K562 (cell line): ENCODE results near the gene ARHGEF18. TPM values are rescaled to one million over a fixed set of nuclear protein-coding genes. Genes with fewer than 3 reads are reported as not detected.

Source experiments
- ATAC-seq: fragments of 200-7000 bp; cut with Tn5 transposase; 3 replicates; pipeline ENCODE4 v1.9.1; 2020; ENCODE audit warnings: moderate library complexity
- BruUV-seq: library from RNA; stranded (reverse); fragments of 400-500 nt; replicated peaks from 2 replicates; lab custom pipeline; 2021; lab: Mats Ljungman, UMichigan
- CTCF ChIA-PET: fragments of 300-600 bp; formaldehyde crosslinking; extraction: SDS; loops from one replicate; lab custom pipeline; 2021; ENCODE audit warnings: low intra/inter-chr PET ratio; lab: Yijun Ruan, JAX
- POLR2A ChIA-PET: fragments of 300-600, 350-650 bp; sonication (Branson Sonifier 250); formaldehyde crosslinking; extraction: SDS; loops from one replicate; lab custom pipeline; 2021; ENCODE audit warnings: antibody characterized with exemption, inconsistent platforms; lab: Yijun Ruan, JAX
- DNase-seq, 4 experiments: peaks; one replicate each; pipeline versions ENCODE4 v3.0.0 to v3.0.0-alpha.2; 2011 to 2018; ENCODE audit warnings: low spot score in 3 of 4, mixed read lengths in 3 of 4; ENCODE audit errors: extremely low read depth in 1 of 4
- FAIRE-seq: peaks from 2 replicates; lab custom pipeline; 2011; peaks lifted over from hg19 to GRCh38; lab: Jason Lieb, UNC
- H2AFZ ChIP-seq: 2 replicates; pipeline ENCODE4 v1.6.0; 2011; ENCODE audit warnings: low read depth, low read length, control low read depth, inconsistent platforms
- H3K27ac ChIP-seq: fragments of 200-600 bp; 3 replicates; pipeline ENCODE4 v1.8.0; 2011; ENCODE audit warnings: low read depth, mild to moderate bottlenecking, control low read depth, inconsistent platforms, low read length, moderate library complexity, mixed read lengths; ENCODE audit errors: extremely low read depth
- H3K27me3 ChIP-seq, 2 experiments: fragments of 300-600 bp in 1 of 2; 2 replicates in 1 of 2; 3 replicates in 1 of 2; pipeline versions ENCODE4 v1.6.0 to v1.8.0; 2011; ENCODE audit warnings: inconsistent platforms in 2 of 2, low read length in 2 of 2, mild to moderate bottlenecking in 1 of 2, mixed read lengths in 1 of 2, moderate library complexity in 1 of 2; ENCODE audit not compliant: control insufficient read depth in 2 of 2, insufficient read depth in 2 of 2
- H3K36me3 ChIP-seq: fragments of 300-600 bp; 3 replicates; pipeline ENCODE4 v1.8.0; 2011; ENCODE audit warnings: mild to moderate bottlenecking, low read length, inconsistent platforms; ENCODE audit not compliant: control insufficient read depth, insufficient read depth
- H3K4me1 ChIP-seq, 2 experiments: fragments of 200-600 bp in 1 of 2; replicated peaks in 1 of 2; 2 replicates in 1 of 2; 3 replicates in 1 of 2; pipeline versions ENCODE4 v1.5.1 to v1.8.0; 2011; ENCODE audit warnings: inconsistent platforms in 2 of 2, low read length in 2 of 2, mild to moderate bottlenecking in 1 of 2, mixed read lengths in 1 of 2, moderate library complexity in 1 of 2; ENCODE audit not compliant: control insufficient read depth in 2 of 2, insufficient read depth in 2 of 2
- H3K4me2 ChIP-seq: 2 replicates; pipeline ENCODE4 v1.6.1; 2011; ENCODE audit warnings: low read length, control low read depth, inconsistent platforms, mixed read lengths; ENCODE audit not compliant: insufficient read depth
- H3K4me3 ChIP-seq: fragments of 200-600 bp; sonication (generic), shearing (Covaris generic); 2 replicates; pipeline ENCODE4 v1.5.1; 2016; ENCODE audit warnings: control low read depth, inconsistent platforms
- H3K79me2 ChIP-seq: fragments of 200-600 bp; 3 replicates; pipeline ENCODE4 v1.8.0; 2011; ENCODE audit warnings: low read length, inconsistent platforms; ENCODE audit not compliant: control insufficient read depth, insufficient read depth
- H3K9ac ChIP-seq, 2 experiments: 2 replicates each; pipeline versions ENCODE4 v1.6.0 to v1.6.1; 2011; ENCODE audit warnings: low read depth in 2 of 2, low read length in 2 of 2, control low read depth in 1 of 2, inconsistent platforms in 1 of 2, mild to moderate bottlenecking in 1 of 2, mixed read lengths in 1 of 2; ENCODE audit not compliant: insufficient read depth in 1 of 2
- H3K9me1 ChIP-seq: one replicate; pipeline ENCODE4 v1.6.0; 2011; ENCODE audit warnings: inconsistent platforms, mild to moderate bottlenecking, low read length, moderate library complexity; ENCODE audit not compliant: control insufficient read depth, insufficient read depth
- H3K9me3 ChIP-seq: replicated peaks from 2 replicates; pipeline ENCODE4 v1.5.1; 2011; ENCODE audit warnings: low read depth, low read length, inconsistent platforms; ENCODE audit not compliant: control insufficient read depth, insufficient read depth
- H4K20me1 ChIP-seq: replicated peaks from 2 replicates; pipeline ENCODE4 v1.6.1; 2011; ENCODE audit warnings: low read length, inconsistent platforms, mixed read lengths; ENCODE audit not compliant: control insufficient read depth, insufficient read depth
- CUX1 ChIP-seq: fragments of 200-800 bp; sonication (Bioruptor generic); IDR thresholded peaks from 2 replicates; pipeline ENCODE4 v1.6.1; 2016; ENCODE audit warnings: missing genetic modification characterization, missing compliant biosample characterization
- E2F8 ChIP-seq: fragments of 450-650 bp; IDR thresholded peaks from 2 replicates; pipeline ENCODE4 v1.7.1; 2018; ENCODE audit warnings: mild to moderate bottlenecking, low read depth; ENCODE audit not compliant: partially characterized antibody
- FOXP4 ChIP-seq: sonication (generic); formaldehyde crosslinking; IDR thresholded peaks from 2 replicates; pipeline ENCODE4 v1.8.0; 2022; ENCODE audit warnings: mild to moderate bottlenecking, missing genetic modification reagents, borderline replicate concordance
- MAZ ChIP-seq, 2 experiments: fragments of 450-650 bp in 1 of 2; sonication (generic) in 1 of 2; formaldehyde crosslinking; IDR thresholded peaks in 1 of 2; conservative IDR thresholded peaks in 1 of 2; 2 replicates each; pipeline versions ENCODE4 v1.4.0 to v1.5.0; 2020; ENCODE audit warnings: mild to moderate bottlenecking in 1 of 2, missing genetic modification reagents in 1 of 2
- NFYB ChIP-seq: IDR thresholded peaks from 2 replicates; pipeline ENCODE4 v1.6.1; 2011; ENCODE audit warnings: mild to moderate bottlenecking, moderate library complexity; ENCODE audit not compliant: insufficient read length; ENCODE audit errors: extremely low read depth
- NRF1 ChIP-seq, 2 experiments: fragments of 450-650 bp; IDR thresholded peaks in 1 of 2; conservative IDR thresholded peaks in 1 of 2; 2 replicates each; pipeline ENCODE4 v1.6.1; 2014; ENCODE audit warnings: mild to moderate bottlenecking in 2 of 2
- SMAD1 ChIP-seq: fragments of 150-350 bp; IDR thresholded peaks from 2 replicates; pipeline ENCODE4 v1.6.1; 2014; ENCODE audit warnings: low read length, low read depth; ENCODE audit not compliant: partially characterized antibody
- ZFX ChIP-seq: sonication (generic); formaldehyde crosslinking; IDR thresholded peaks from 2 replicates; pipeline ENCODE4 v1.8.0; 2022; ENCODE audit warnings: mild to moderate bottlenecking, missing genetic modification reagents, moderate library complexity
- ZKSCAN1 ChIP-seq: fragments of 150-350 bp; IDR thresholded peaks from 2 replicates; pipeline ENCODE4 v1.6.1; 2016; ENCODE audit warnings: low read depth, low read length
- ZNF764 ChIP-seq: fragments of 250-450 bp; sonication (Bioruptor Pico); IDR thresholded peaks from 2 replicates; pipeline ENCODE4 v1.4.0; 2020; ENCODE audit warnings: low read depth, mild to moderate bottlenecking, moderate library complexity
- WGBS: fragments of 100-300 bp; shearing (Covaris generic); methylation state at CpG from one replicate; pipeline ENCODE4 v1.1.6; 2016; ENCODE audit warnings: low coverage, mixed read lengths; ENCODE audit not compliant: insufficient coverage; ENCODE audit errors: missing lambda C conversion rate; 5-methylcytosine and 5-hydroxymethylcytosine counted together
- in situ Hi-C: fragments of 300-500 bp; cut with MboI; formaldehyde crosslinking; loops from 4 replicates; pipeline ENCODE4 v1.15.0; 2018; ENCODE audit warnings: inconsistent platforms, mixed read lengths
- intact Hi-C: fragments of 100-400 bp; cut with micrococcal nuclease; formaldehyde crosslinking; loops from 2 replicates; pipeline ENCODE4 v1.14.2; 2022
- polyA plus RNA-seq, 8 experiments: library from polyadenylated mRNA; depleted of rRNA in 4 of 8; stranded (reverse) in 5 of 8; unstranded in 3 of 8; fragments of >200 nt; fragmentation: Nextera tagmentation in 2 of 8; fragmentation: Illumina TruSeq in 1 of 8; extraction: Ambion mirVana in 2 of 8; extraction: Trizol in 1 of 8; gene quantifications; 2 replicates each; pipeline versions ENCODE4 v1.2.1 to v1.2.3, GENCODE V29; 2011 to 2014; ENCODE audit warnings: inconsistent platforms in 1 of 8, missing spikeins in 1 of 8
- total RNA-seq, 7 experiments: library from RNA; depleted of rRNA in 6 of 7; stranded (reverse); fragments of >200 nt in 6 of 7; fragmentation: Illumina TruSeq in 2 of 7; extraction: Trizol in 2 of 7; gene quantifications; 2 replicates each; pipeline versions ENCODE4 v1.2.1 to v1.2.3, GENCODE V29; 2011 to 2021; ENCODE audit warnings: low replicate concordance in 1 of 7

The ARHGEF18 gene
- total and polyA plus RNA-seq, 9 of the 15 experiments (the other 6 are each of a cell fraction or from before 2014, with no cell fraction given): 0.04 to 16.5 (median 4.5) TPM

- Histone ChIP-seq H4K20me1 (0 out of 2 replicates have a peak, but pooled peaks cover 3% of the 10 kb centered on the region), H3K27me3 (no peaks in the 10 kb centered on the region), H3K36me3 (no peaks in the 10 kb centered on the region), H3K9me1 (no peaks in the 10 kb centered on the region), H2AFZ (peak overlapping the region; percentile 71), H3K4me2 (peak overlapping the region; percentile 80), H3K9me3 (no peaks in the 10 kb centered on the region), H3K27ac (peak overlapping the region; percentile 23; the same call in 1 of the 3 replicates), H3K9ac (peak overlapping the region; percentile 72 to 97; a peak in 3 of 4 replicates), H3K4me3 (peak overlapping the region; percentile 93), H3K4me1 (peaks cover 7 to 18% of the 10 kb centered on the region in 2 experiments; a peak in 4 of 5 replicates), H3K79me2 (peaks cover 20% of the 10 kb centered on the region)
- no TSS peak for BruUV-seq
- peak; percentile 85 for FAIRE-seq
- under 1% methylated on average over 42 of the region's 61 CpGs for WGBS
- ATAC-seq: peak; percentile 93
- DNase-seq: peak; percentile 91 to 98 (median 96)
- ChIA-PET POLR2A (interaction anchor here (0.5 to 0.7 kb wide), 2 partner anchors 60 to 848 kb away, joined by 3 read pairs; no protein-coding TSS in a partner anchor), CTCF (no interaction called here)
- intact Hi-C loops: no loop called here
- in situ Hi-C loops: no loop called here
- no peak for TF ChIP-seq NFYB
- TF ChIP-seq SMAD1: no peak
- TF ChIP-seq FOXP4 (CRISPR knock-in tag): no peak
- peak; percentile 85 to 92 for TF ChIP-seq MAZ (CRISPR knock-in tag; conservative IDR thresholded peaks at IDR 0.05 in 1 of 2, IDR thresholded peaks at IDR 0.05 in 1 of 2)
- no peak for TF ChIP-seq CUX1 (CRISPR knock-in tag)
- TF ChIP-seq ZFX (CRISPR knock-in tag): 0 out of 2 replicates have a peak, but pooled peaks have one; percentile 40
- peak; percentile 58 for TF ChIP-seq E2F8
- TF ChIP-seq NRF1 (conservative IDR thresholded peaks at IDR 0.05 in 1 of 2, IDR thresholded peaks at IDR 0.05 in 1 of 2): peak; percentile 94 to 95
- TF ChIP-seq ZNF764 (CRISPR knock-in tag): no peak
- TF ChIP-seq ZKSCAN1: no peak
Observed at GRCh38 chr19:7394731-7395359, 46.1 kb downstream of the ARHGEF18 start.
